ENCODE results near the gene HS2ST1. TPM values are rescaled to one million over a fixed set of nuclear protein-coding genes. Genes with fewer than 3 reads are reported as not detected.

HS2ST1 gene
- polyA plus RNA-seq, 2 of the 4 experiments (the other 2 are of a cell fraction), result 15.7 to 26.7 TPM

DNA sequence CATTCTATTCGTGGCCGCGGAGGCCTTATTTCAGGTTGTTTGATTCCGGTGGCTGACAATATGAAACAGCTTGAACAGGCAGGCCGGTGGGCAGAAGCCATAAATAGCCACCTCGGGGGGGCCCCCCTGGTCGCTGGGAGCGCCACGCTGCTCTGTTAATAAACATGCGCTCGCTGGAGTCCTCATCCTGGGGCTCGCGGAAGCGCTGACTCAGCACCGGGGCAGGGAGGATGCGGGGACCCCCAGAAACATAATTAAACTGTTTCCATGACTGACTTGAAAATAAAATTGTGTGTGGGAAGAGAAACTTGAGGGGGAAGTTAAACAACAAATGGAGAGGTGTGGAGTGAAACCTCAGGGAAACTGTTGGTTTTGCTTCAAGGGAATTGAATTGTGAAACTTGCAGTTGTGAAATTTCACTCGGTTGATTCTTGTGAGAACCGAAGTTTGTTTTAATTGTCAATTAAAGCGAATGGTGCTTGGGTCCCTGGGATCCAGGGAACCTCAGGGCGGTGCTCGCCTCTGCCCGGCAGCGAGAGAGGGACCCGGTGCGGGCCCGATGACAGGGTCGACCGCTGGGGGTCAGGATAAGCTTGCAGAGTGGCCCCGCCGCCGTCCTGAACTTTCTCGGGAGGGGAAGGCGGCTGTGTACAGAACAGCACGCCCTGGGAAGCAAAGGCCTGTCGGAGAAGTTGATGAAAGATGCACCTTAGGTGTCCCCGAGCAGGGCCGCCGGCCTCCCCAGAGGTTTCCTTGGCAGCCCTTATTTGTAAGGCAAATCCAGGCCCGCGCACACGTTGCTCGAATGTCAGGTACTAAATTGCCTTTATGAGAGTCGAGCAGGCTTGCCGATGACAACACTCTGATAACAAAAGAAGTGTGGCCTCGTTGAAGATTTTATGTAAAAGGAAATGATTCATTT, 237.3 kb downstream of the HS2ST1 start:
- Histone ChIP-seq H3K4me1 (no peaks in the 10 kb centered on the region), H3K27ac (no peak overlapping the region), H3K4me2 (no peak overlapping the region), H3K9me3 (no peaks in the 10 kb centered on the region), H3K4me3 (no peak overlapping the region)
- ChIA-PET POLR2A (no interaction called here), CTCF (no interaction called here)
- peak; percentile 76 for TF ChIP-seq MAFK (IDR thresholded peaks at IDR 0.05; ENCODE audit: partially characterized antibody)
- TF ChIP-seq HOXA7 (CRISPR knock-in tag; IDR thresholded peaks at IDR 0.05), result no peak
- no peak for DNase-seq (ENCODE audit: low read depth in 1 of 2, low spot score in 1 of 2)
- no peak for FAIRE-seq
- no peak for ATAC-seq
- 77% methylated on average over 36 of the region's 45 CpGs for WGBS (ENCODE audit: missing lambda C conversion rate)

DNA sequence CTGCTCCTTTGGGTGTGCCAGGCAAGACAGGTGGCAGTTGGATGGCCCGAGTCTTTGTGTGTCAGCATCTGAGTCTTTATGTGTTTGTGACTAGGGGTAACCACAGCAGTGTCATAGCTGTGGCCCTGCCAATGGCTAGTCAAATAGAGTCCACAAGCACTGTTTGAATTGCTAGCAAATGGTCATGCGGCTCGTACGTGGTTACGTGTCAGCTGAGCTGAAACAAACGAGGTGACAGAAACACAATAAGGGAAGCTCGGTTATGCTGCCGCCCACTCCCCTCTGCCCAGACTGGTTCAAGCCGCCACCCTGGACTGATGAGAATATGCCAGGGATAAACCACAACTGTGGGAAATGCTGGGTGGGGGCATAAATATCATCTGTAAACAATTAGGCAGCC, 239.9 kb downstream of the HS2ST1 start:
- DNase-seq (ENCODE audit: low read depth in 1 of 2, low spot score in 1 of 2), result no peak
- no peak for ATAC-seq
- Histone ChIP-seq H3K9me3 (no peaks in the 10 kb centered on the region), H3K4me1 (no peaks in the 10 kb centered on the region), H3K27ac (no peak overlapping the region), H3K4me3 (no peak overlapping the region), H3K4me2 (no peak overlapping the region)
- no peak for TF ChIP-seq EHMT2 (IDR thresholded peaks at IDR 0.05; ENCODE audit: low read depth)
- no peak for TF ChIP-seq FOSL2 (IDR thresholded peaks at IDR 0.05)
- TF ChIP-seq FOSL2 (CRISPR knock-in tag; IDR thresholded peaks at IDR 0.05), result no peak
- no peak for TF ChIP-seq HOXA7 (CRISPR knock-in tag; IDR thresholded peaks at IDR 0.05)
- WGBS (ENCODE audit: missing lambda C conversion rate), result 94% methylated on average over 9 of the region's 9 CpGs
- ChIA-PET CTCF (no interaction called here), POLR2A (no interaction called here)
- no peak for FAIRE-seq

DNA sequence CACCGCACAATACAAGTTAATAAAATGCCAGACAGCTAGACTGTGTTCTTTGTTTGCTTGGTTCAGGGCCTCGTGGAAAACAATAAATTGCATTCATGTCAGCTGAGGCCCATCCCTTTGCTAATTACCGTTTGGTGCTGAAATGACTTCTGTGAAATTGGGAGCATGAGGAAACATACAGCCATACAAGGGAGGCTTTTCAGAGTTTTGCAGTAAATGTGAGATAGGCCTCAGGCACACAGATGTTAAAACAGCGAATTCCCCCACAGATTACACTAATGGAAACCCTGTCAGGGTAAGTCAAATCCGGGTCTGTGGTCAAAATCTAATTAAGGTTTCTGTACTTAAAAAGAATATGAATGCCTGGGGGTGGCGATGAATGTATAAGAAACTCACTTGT, 240.7 kb downstream of the HS2ST1 start:
- ChIA-PET POLR2A (no interaction called here), CTCF (no interaction called here)
- no peak overlapping the region for H3K4me3 ChIP-seq
- no peaks in the 10 kb centered on the region for H3K4me1 ChIP-seq
- TF ChIP-seq ZC3H11A (IDR thresholded peaks at IDR 0.05), result no peak
- no peak for TF ChIP-seq HEYL (CRISPR knock-in tag; IDR thresholded peaks at IDR 0.05)
- no peak for TF ChIP-seq ZFP36 (IDR thresholded peaks at IDR 0.05; ENCODE audit: borderline replicate concordance, partially characterized antibody)
- TF ChIP-seq POLR2AphosphoS2 (conservative IDR thresholded peaks at IDR 0.05; ENCODE audit: low read length), result no peak
- TF ChIP-seq CHD4 (IDR thresholded peaks at IDR 0.05; ENCODE audit: borderline replicate concordance), result no peak
- no peak for TF ChIP-seq KDM5A (IDR thresholded peaks at IDR 0.05)
- TF ChIP-seq KDM1A (IDR thresholded peaks at IDR 0.05; ENCODE audit: low read depth), result no peak
- no peak for TF ChIP-seq RARB (CRISPR knock-in tag; IDR thresholded peaks at IDR 0.05)
- TF ChIP-seq, protein P1, sequence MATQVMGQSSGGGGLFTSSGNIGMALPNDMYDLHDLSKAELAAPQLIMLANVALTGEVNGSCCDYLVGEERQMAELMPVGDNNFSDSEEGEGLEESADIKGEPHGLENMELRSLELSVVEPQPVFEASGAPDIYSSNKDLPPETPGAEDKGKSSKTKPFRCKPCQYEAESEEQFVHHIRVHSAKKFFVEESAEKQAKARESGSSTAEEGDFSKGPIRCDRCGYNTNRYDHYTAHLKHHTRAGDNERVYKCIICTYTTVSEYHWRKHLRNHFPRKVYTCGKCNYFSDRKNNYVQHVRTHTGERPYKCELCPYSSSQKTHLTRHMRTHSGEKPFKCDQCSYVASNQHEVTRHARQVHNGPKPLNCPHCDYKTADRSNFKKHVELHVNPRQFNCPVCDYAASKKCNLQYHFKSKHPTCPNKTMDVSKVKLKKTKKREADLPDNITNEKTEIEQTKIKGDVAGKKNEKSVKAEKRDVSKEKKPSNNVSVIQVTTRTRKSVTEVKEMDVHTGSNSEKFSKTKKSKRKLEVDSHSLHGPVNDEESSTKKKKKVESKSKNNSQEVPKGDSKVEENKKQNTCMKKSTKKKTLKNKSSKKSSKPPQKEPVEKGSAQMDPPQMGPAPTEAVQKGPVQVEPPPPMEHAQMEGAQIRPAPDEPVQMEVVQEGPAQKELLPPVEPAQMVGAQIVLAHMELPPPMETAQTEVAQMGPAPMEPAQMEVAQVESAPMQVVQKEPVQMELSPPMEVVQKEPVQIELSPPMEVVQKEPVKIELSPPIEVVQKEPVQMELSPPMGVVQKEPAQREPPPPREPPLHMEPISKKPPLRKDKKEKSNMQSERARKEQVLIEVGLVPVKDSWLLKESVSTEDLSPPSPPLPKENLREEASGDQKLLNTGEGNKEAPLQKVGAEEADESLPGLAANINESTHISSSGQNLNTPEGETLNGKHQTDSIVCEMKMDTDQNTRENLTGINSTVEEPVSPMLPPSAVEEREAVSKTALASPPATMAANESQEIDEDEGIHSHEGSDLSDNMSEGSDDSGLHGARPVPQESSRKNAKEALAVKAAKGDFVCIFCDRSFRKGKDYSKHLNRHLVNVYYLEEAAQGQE (IDR thresholded peaks at IDR 0.05), result no peak
- ATAC-seq (no peak), DNase-seq (ENCODE audit: low read depth in 1 of 2, low spot score in 1 of 2) (no peak), FAIRE-seq (no peak)
- no peaks in the 10 kb centered on the region for H3K9me3 ChIP-seq
- H3K4me2 ChIP-seq, result no peak overlapping the region
- 58% methylated on average over 6 of the region's 6 CpGs for WGBS (ENCODE audit: missing lambda C conversion rate)
- H3K27ac ChIP-seq, result no peak overlapping the region

DNA sequence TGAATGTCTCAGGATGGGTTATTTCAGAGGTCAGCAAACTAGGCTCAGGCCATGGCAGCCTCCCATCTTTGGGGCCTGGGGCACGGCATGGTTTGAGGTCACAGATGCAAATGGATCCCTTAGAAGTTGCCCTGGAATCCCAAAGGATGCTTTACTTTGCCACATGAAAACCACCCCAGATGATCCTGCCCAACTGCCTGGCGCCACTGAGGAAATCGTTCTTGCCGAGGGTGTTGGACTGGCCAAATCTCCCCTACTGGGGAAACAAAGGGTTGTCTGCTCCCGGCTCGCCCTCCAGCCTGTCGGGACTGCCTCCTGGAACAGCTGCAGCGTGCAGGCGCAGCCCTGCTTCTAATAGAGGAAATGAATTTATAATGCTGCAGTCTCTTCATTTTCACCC, 241.2 kb downstream of the HS2ST1 start:
- TF ChIP-seq RARB (CRISPR knock-in tag; IDR thresholded peaks at IDR 0.05), result no peak
- no peak for TF ChIP-seq SREBF2 (IDR thresholded peaks at IDR 0.05)
- no peak for TF ChIP-seq EHF (CRISPR knock-in tag; IDR thresholded peaks at IDR 0.05)
- TF ChIP-seq PHF8 (IDR thresholded peaks at IDR 0.05; ENCODE audit: borderline replicate concordance, low read depth), result no peak
- TF ChIP-seq CEBPB (IDR thresholded peaks at IDR 0.05), result no peak
- no peak for TF ChIP-seq RFX5 (IDR thresholded peaks at IDR 0.05)
- TF ChIP-seq ZSCAN20 (CRISPR knock-in tag; IDR thresholded peaks at IDR 0.05), result no peak
- no peak for TF ChIP-seq CHD2 (IDR thresholded peaks at IDR 0.05; ENCODE audit: low read length, partially characterized antibody)
- Histone ChIP-seq H3K4me2 (no peak overlapping the region), H3K9me3 (no peaks in the 10 kb centered on the region), H3K4me3 (no peak overlapping the region), H3K4me1 (no peaks in the 10 kb centered on the region), H3K27ac (no peak overlapping the region)
- CTCF ChIA-PET, result no interaction called here
- WGBS (ENCODE audit: missing lambda C conversion rate), result 80% methylated on average over 6 of the region's 9 CpGs
- ATAC-seq (no peak), FAIRE-seq (no peak), DNase-seq (ENCODE audit: low read depth in 1 of 2, low spot score in 1 of 2) (no peak)
- POLR2A ChIA-PET, result no interaction called here
